ENCODE data around the gene NFKBIZ.

GRCh38 chr3:101857301-101857741 lies 8.0 kb downstream of the NFKBIZ start:
- TF ChIP-seq POLR2AphosphoS5 (IDR thresholded peaks at IDR 0.05; ENCODE audit: low read depth, low read length): peak; percentile 68; the same call in 1 of the 2 replicates
- TF ChIP-seq TAF1 (IDR thresholded peaks at IDR 0.05; ENCODE audit: low read depth, low read length): no peak
